Activated CD8-positive, alpha-beta memory T cell treated with anti-CD3 and anti-CD28 coated beads for 24 hours (primary cell): ENCODE results near the gene BCR.

ENCODE experiments used
- DNase-seq: peaks from one replicate; pipeline ENCODE4 v3.0.0-alpha.2; 2020

BCR gene

DNA sequence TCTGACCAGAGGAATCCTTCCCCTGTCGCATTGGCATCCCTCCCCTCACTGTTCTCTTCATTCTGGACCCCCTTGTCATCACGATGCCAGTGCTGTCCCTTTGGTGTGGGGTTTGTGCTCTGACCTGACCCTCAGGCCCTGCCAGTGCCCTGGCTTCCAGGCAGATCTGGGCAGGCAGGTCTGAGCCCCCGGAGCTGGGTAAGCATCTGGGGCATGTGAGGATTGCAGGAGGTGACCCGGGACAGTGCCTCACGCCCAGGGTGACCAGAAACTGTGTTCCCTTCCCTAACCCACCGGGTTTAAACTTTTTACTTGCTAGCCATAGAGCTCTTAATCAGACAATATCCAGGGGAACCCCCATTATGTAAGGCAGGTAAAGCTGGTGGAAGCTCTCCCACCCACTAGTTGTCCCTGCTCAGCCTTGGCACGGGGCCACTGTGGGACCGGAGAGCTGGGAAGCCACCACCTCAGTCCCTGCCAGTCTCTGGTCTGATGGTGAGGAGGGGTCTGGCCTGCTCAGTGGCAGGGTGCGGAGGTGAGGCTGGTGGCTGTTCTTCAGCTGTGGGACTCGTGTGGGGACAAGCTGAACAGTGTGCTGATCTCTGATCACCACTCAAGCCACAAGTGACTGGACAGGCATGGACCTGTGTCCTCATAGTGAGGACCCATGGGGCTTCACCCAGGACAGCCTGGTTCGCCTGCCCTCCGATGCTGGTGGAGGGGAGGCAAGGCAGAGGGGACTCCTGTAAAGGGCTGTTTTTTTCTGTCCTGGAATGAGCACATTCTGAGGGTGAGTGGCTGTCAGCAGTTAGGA lies 38.0 kb downstream of the BCR start:
- no peak for DNase-seq

DNA sequence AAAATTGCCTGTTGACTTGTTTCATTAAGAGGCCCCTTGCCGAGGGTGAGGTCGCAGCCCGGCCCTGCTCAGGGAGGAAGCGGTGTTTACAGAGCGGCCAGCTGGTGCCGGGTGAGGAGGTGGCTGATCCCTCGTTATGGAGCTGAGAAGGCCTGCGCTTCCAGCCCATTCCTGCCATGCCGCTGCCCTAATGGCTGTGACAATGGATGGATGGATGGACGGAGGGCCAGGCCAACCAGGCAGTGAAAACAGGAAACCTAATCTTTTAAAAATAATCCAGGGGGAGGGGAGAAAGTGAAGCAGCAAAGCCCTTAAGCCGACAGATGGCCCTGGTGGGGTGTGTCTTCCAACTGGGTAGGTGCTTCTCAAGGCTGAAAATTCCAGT lies 38.5 kb downstream of the BCR start:
- no peak for DNase-seq

DNA sequence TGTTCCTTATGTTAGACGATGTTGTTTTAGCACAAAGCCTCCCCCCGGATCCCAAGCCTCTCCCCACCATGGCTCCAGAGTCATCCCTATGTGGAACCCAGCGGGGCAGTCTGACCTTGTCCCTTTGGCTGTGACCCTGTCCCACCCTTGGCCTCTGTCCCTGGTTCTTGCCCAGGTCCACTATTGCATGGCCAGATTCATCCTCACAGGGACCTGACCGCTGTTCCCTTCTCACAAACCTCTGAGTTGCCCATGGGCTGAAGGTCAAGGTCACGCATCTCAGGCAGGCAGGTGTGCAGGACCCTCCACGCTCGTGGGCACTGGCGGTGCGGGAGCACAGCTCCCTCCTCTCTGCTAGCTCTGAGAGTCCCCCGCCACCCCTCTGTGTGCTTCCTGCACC lies 39.0 kb downstream of the BCR start:
- DNase-seq = no peak

DNA sequence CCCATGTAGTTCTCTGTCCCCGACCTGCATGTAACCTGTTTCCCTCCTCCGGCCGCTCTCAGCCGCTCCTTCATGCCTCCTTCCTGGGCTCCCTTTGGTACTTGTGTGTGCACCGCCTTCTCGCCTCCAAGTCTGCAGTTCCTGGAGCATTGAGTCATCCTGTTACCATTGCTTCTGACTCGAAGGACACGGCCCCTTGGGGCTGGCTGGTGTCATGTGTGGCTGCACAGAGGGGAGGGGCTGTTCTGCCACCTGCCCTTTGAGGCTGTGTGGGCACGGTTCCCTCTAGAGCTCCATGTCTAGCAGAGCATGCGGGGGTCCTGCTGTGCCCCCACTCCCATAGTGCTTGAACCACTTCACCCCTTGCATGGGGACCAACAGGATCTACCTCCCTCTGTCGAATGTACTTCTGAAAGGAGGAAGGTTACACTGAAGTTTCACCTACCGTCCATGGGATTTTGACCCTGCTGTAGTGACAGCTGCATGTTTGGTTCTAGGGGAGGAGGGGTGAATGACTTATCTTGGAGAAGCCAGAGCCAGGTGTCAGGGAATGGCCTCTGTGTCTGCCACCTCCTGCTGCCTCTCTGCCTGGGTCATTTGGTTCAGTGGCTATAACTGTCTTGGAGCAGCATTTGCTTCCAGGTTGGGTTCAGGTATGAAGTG lies 39.6 kb downstream of the BCR start:
- peak; percentile 78 for DNase-seq

DNA sequence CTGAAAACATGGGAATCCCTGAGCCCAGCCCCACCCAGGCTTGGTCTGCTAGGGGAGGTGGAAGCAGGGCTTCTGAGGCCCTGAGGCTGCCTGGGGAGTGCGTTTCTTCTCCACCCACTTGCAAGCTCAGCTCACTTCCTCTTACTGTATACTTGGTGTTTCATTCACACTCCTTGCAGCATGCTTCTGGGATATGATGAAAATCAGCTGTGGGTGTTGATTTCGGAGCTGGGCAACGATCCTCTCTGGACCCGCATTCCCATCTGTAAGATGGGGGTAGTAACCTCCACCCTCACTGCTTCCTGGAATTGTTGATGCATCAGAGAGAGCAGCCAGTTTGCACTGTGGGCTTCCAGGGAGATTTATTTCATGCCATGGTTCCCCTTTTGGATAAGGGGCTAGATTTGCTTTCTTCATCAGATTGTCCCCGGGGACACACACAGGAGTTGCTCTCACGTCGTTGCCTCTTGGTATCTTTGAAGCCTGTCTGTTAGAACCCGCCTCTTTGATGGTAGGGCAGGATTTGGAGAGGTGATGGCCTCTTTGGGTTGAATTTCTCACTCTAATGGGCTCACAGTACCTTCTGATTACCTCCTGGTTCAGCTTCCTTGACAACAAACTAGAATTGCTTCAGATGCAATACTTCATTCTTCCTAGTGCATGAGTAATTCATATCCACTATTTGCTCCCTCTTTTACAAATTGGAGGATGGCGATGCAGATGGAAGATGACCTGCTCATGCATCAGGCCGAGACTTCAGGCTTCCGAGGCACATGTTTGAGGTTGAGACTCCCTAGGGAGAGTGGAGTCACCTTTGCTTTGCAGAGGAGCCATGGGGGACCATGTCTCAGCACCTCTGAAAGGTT lies 40.4 kb downstream of the BCR start:
- DNase-seq = peak; percentile 65

DNA sequence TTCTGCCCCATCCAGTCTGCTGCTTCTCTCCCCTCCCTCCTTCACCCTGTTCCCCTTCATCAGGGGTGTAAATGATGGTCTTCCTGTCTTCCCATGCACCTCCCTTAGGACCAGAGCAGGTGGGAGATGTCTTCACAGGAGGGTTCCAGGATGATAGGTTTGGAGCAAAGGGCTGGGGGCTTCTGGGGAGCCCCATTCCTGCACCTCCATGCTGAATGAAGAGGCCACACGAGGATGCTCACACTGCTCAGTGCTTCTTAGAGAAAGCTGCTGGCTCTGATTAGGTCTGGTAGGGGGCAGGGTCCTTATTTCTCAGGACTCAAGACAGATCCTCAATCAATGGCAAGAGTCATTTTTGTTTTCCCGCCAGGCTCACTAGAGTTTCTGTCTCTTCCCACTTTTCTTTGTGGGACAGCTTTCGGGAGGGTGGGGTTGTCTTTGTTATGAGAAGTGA lies 41.1 kb downstream of the BCR start:
- no peak for DNase-seq

DNA sequence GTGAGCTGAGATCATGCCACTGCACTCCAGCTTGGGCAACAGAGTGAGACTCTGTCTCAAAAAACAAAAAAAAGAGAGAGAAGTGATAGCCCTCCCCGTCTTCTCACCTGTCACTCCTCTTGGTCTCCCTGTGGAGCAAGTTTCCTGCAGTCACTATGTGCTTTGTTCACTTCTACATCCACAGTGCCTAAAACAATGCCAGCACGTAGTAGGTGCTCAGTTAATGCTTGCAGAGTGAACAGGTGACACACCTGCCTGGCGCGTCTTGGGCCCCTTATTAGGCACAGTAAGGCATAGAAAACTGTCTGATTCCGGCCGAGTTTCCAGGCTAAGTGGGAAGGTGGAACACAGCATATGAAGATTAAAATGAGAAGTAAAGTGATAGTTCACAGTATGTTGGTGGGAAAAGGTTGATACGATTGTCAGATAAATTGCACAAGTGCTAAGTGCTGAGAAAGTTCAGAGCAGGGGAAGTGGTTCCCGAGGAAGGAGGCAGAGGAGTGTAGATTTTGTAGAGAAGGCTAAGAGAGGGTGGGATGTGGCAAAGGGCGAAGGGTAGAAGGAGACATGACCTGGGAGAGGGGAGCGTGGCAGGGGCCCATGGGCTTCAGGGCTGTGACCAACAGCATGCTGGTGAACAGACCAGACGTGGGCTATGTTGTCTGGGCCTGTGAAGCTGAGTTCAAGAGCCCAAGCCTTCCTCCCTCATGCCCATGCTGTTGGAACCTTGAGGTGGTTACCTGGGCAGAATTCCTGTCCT lies 41.9 kb downstream of the BCR start:
- no peak for DNase-seq

DNA sequence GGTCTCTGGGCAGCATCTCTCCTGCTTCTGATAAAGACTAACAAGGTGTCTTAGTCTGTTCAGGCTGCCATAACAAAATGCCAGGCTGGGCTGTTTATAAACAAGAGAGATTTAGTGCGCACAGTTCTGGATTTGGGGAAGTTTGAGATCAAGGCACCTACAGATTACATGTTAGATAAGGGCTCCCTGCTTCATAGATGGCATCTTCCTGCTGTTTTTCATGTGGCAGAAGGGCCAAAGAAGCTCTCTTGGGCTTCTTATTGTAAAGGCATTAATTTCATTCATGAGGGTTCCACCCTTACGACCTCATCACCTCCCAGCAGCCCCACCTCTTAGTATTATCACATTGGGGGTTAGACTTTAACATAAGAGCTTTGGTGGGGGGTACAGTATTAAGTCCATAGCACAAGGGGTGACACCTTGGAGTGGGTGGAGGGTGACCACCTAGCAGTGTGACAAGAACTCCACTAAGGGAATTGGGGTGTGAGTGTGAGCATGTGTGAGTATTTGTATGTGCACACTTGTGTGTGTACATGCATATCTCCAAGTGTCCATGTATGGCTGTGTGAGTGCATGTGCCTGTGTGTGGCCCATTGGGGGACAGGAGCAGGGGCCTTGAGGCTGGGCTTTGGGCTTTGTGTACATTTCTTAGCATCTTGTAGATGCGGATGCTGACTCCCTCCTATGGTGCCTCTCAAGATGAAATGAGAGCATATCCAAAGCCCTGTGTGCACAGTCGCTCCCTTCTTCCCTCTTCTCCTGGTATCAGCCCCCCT lies 42.7 kb downstream of the BCR start:
- DNase-seq = no peak

DNA sequence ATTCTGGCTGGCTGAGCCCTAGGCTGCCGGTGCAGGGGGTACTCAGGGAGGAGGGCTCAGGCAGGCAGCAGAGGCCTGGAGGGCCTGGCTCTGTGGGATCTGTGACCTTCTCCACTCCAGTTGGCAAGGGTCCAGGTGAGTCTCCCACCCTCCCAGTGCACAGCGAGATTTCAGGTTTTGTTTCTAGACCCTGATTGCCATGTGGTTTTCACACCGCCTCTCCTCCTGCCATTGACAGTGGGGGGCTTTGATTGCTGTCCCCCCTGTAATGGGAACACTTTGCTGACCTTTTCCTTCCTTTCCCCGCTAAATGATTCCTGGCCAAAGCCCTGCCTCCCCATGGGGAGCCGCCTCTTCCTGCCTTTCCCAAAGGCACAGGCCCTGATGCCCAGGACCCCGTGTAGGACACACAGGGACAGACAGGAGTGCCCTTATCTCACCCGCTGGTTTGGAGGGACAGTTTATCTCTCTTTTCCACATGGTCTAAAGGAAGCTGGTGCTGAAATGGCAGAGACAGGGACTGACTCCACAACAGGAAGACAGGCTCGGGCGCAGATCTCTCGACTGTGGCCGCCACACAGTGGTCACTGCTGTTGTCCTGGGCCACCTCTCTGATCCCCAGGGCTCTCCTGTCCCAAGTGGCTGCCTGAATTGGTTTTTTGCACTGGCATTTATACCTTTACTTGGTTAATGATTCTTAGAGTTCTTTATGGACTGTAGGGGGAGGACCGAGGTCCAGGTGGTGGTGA lies 43.4 kb downstream of the BCR start:
- DNase-seq = no peak

DNA sequence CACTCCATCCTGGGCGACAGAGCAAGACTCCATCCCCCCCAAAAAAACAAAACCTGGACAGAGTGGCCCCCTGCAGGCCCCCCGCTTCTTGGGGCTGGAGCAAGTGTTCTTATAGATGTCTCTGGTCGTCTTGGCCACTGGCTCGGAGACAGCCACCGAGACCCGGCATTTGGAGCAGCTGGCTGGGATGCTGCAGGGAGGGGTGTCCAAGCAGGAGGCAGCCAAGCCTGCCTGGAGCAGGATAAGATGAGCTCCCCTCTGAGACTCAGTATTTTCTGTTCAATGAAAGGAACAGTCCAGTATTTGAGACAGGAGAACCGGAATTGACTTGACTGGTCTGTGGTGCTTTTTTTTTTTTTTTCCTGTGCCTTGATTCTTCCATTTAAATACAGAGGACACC lies 44.5 kb downstream of the BCR start:
- no peak for DNase-seq

DNA sequence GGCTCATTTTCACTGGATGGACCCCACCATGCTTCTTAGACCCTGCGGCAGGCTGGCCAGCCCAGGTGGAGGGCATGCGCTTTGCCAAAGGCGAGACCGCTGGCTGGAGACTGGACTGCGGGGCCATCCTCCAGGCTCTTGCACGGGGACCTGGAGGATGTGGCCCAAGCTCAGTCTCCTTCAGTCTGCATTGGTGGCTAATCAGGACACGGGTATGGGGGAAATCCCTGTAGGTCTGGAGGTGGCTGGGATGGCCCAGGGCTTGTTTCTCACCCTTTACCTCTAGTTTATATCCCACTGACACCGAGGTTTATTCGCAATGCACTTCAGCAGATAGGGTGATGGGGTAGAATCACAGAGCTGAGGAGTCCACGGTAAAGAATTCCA lies 45.0 kb downstream of the BCR start:
- no peak for DNase-seq

DNA sequence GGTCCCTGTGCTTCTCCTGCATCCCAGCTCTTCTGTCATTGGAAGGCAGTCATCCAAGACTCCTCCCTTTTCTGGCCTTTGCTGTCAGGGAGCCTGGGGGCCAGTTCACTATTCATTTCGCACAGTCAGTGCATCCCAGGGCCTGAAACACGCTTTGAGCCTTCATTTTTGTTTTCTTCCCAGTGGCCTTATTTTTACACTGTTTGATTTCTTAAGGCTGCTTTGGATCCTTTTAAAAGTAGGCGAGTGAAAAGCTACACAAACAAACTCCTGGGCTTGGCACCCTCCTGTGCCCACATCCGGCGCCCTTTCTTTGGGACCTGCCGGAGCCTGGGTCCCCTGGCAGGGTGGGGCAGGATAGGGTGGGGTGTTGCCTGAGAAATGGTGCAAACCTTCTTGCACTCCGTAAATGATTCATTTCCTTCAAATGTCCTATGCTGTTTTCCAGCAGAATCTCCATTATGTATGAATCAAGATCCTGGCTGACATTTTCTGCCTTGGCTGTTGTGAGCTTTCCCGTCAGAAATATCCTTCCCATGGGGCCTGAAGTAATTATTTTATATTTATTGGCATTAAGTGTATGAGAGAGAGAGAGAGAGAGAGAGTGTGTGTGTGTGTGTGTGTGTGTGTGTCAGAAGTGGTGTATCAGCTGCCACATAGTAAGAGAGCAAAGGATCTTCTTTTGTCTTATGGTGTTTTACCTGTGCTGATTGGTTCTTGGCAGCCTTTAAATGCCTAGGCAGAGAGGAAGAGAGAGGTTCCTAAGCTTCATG lies 45.6 kb downstream of the BCR start:
- DNase-seq = no peak

DNA sequence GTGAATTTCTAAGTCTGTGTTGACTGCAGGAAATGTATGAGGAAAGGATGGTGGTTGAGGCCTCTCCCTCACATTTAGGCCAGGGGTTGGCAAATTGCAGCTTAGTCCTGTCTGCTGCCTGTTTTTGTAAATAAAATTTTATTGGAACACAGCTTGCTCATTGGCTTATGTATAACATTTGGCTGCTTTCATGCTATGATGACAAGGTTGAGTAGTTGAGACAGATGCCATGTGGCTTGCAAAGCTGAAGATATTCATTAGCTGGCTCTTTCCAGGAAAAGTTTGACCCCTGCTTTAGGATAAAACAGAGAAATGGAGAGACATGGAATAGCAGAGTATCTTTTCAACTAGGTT lies 46.2 kb downstream of the BCR start:
- no peak for DNase-seq

DNA sequence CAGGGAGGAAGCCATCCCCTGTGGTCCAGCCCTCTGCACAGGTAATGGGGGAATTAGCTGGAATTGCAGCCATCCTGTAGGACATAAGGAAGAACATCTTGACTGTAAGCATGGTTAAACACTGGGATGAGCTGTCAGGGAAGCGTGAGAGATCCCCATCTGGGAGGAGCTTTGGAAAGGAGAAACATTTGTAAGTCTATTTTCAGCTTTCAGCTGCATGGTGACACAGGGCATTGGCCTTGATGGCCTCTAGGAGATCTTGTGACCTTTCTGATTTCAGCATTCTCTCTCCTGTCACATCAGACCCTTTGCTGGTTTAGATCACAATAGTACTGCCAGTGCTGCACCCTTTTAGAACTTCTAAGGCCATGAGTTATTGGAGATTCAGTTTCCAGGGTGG lies 47.1 kb downstream of the BCR start:
- DNase-seq = no peak

DNA sequence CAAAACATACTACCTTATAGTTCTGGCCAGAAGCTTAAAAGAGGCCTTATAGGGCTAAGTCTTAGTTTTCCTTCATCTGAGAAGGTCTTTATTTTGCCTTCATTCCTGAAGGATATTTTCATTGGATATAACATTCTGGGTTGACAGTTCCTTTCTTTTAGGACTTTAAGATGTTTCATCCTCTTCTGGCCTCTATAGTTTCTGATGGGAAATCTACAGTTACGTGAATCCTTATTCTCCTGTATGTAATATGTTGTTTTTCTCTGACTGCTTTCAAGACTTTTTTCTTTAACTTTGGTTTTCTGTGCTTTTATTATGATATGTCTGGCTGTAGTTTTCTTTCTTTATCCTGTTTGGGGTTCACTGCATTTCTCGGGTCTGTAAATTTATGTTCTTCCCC lies 48.2 kb downstream of the BCR start:
- DNase-seq = no peak

DNA sequence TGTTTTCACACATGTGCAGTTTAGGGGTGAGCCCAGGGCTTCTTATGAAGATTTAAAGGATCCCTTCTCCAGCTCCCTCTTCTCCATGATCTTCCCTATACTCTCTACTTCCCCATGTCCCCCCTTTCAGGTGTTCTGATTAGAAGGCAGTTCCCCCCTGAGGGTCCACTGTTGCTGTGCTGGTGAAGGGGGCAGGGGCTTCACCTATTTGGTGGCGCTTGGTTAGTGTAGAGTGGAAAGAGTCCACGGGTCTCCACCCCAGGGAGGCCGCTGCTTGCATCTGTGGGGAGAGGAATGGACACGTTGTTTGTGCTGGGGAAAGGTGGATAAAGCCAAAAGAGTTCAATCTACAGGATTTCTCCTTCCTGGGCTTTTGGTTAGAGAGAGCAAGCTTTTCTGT lies 49.3 kb downstream of the BCR start:
- no peak for DNase-seq

DNA sequence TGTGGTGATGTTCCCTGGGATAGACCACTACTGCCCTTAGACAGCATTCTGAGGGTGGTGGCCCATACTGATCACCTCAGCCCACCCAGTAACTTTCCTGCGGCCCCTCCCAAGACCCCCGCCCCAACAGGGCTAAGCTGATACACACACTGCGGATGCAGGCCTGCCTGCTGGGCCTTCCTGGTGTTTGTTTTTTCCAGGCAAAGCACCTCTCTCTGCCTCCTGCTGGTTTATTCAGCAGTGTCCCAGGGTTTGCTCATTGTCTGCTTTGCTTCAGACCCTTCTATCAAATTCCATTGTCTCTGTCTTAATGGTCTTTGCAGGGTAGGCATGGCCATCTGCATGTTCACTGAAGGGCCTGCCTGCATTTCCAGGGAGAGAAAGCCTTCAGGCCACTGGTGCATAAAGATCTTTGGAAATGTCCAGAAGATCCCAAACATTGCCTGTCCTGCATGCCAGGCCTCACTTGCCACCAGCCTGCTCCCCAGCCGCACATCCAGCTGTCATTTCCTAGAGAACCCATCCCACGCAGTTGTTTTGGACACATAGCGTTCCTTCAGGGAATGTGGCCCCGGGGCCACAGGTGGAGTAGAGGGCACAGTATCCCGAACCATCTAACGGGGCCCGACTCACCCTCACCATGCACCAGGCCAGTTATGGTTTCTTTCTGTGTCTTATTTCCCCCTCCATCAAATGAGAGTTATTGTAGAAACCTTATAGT lies 50.2 kb downstream of the BCR start:
- no peak for DNase-seq

DNA sequence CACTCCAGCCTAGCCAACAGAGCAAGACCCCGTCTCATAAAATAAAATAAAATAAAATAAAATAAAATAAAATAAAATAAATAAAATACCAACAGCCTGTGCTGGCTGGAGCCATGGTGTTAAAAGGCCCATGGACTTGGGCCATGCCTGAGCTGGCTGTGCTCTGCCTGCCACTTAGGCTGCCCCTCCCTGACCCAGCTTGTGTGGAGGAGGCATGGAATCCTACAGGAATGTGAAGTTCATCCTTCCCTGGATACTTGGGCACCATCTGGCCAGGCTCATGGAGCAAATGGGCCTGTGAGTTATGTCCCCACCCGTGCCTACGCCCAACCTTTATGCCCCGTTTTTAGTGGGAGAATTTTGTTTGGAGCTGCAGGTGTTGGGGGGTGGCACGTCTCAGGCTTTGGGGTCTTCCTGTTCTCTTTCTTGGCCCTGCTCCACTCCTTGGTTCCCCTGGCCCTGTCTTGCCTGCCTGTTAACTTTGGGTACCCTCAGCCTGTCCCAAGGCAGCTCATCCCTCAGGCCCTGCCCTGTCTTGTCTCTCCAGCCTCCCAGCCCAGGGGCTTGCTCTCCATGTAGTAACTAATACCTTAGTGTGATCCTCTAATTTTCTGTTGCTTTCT lies 51.3 kb downstream of the BCR start:
- no peak for DNase-seq

DNA sequence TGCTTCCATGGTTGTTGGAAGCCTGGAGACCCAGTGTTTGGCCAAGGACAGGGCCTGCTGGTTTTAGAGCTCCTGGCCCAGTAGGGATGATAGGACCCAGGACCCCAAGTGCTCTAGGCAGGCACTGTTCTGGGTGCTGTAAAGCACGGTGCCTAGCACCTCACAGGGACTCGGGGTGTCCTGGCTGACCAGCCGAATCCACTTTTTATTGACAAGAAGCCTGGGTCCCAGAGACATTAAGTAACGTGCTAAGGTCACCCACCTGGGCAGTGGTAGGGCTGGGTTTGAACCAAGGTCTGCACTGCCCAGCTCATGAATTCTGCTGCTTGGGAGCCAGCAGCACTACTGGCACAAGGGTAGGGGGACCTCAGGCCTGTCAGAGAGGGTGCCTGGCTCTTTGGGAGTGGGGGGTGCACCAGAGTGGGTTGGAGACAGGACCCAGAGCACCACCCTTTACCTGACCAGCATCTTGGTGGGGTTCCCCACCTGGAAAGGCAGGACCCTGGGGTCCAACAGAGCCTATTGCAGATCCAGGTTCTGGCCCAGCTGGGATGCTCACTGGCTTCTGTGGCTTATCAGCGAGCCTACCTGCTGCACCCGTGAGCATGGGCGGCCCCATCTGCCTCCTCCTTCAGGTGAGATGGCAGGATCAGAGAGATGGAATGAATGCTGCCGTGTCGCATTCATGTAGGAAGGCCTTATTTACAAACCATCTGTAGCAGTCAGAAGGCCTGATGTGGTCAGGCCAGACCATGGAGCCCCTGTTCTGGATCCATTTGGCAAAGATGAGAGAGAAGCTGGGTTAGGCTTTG lies 52.0 kb downstream of the BCR start:
- DNase-seq = no peak
